HEK293T (cell line): ENCODE results near the gene C3.
"Not testable (repeated sequence)": the region's sequence is repeated elsewhere in the genome, so short reads cannot be mapped to it uniquely, and the experiment has no call there.

Source experiments
- CTCF ChIA-PET: fragments of 350-600 bp; formaldehyde crosslinking; extraction: SDS; loops from one replicate; lab custom pipeline; 2021; ENCODE audit warnings: antibody characterized with exemption, inconsistent platforms; lab: Yijun Ruan, JAX
- POLR2A ChIA-PET: fragments of 350-600 bp; formaldehyde crosslinking; extraction: SDS; loops from one replicate; lab custom pipeline; 2020; ENCODE audit warnings: antibody characterized with exemption, inconsistent platforms; lab: Yijun Ruan, JAX
- DNase-seq: peaks from one replicate; pipeline ENCODE4 v3.0.0; 2012; ENCODE audit warnings: mixed read lengths; ENCODE audit errors: extremely low spot score
- ARNT ChIP-seq: fragments of 450-650 bp; IDR thresholded peaks from 2 replicates; pipeline ENCODE4 v1.6.1; 2017; ENCODE audit warnings: mild to moderate bottlenecking
- BHLHE40 ChIP-seq: fragments of 450-650 bp; IDR thresholded peaks from 2 replicates; pipeline ENCODE4 v1.6.1; 2016; ENCODE audit warnings: mild to moderate bottlenecking, moderate library complexity, borderline replicate concordance
- CTBP1 ChIP-seq: fragments of 450-650 bp; IDR thresholded peaks from 2 replicates; pipeline ENCODE4 v1.6.1; 2016; ENCODE audit warnings: borderline replicate concordance
- ELF4 ChIP-seq: fragments of 450-650 bp; IDR thresholded peaks from 2 replicates; pipeline ENCODE4 v1.6.1; 2017; ENCODE audit warnings: antibody characterized with exemption
- FOXA1 ChIP-seq: fragments of 450-650 bp; IDR thresholded peaks from 2 replicates; pipeline ENCODE4 v1.6.1; 2016; ENCODE audit warnings: mild to moderate bottlenecking
- FOXK2 ChIP-seq: fragments of 450-650 bp; IDR thresholded peaks from 2 replicates; pipeline ENCODE4 v1.6.1; 2016; ENCODE audit warnings: mild to moderate bottlenecking
- FOXM1 ChIP-seq: fragments of 450-650 bp; IDR thresholded peaks from 2 replicates; pipeline ENCODE4 v1.6.1; 2017; ENCODE audit warnings: mild to moderate bottlenecking, borderline replicate concordance
- HDGF ChIP-seq: fragments of 450-650 bp; IDR thresholded peaks from 2 replicates; pipeline ENCODE4 v1.6.1; 2017; ENCODE audit warnings: antibody characterized with exemption, borderline replicate concordance
- L3MBTL2 ChIP-seq: fragments of 450-650 bp; conservative IDR thresholded peaks from 2 replicates; pipeline ENCODE4 v1.6.1; 2016; ENCODE audit warnings: mild to moderate bottlenecking
- LEF1 ChIP-seq: fragments of 450-650 bp; IDR thresholded peaks from 2 replicates; pipeline ENCODE4 v1.6.1; 2017; ENCODE audit warnings: mild to moderate bottlenecking, borderline replicate concordance
- NFRKB ChIP-seq: fragments of 450-650 bp; IDR thresholded peaks from 2 replicates; pipeline ENCODE4 v1.6.1; 2016; ENCODE audit warnings: mild to moderate bottlenecking, moderate library complexity
- PKNOX1 ChIP-seq: fragments of 450-650 bp; IDR thresholded peaks from 2 replicates; pipeline ENCODE4 v1.6.1; 2016
- SP1 ChIP-seq: fragments of 450-650 bp; IDR thresholded peaks from 2 replicates; pipeline ENCODE4 v1.6.1; 2017
- SUZ12 ChIP-seq: fragments of 450-650 bp; IDR thresholded peaks from 2 replicates; pipeline ENCODE4 v1.6.1; 2016; ENCODE audit warnings: mild to moderate bottlenecking
- TARDBP ChIP-seq: fragments of 450-650 bp; IDR thresholded peaks from 2 replicates; pipeline ENCODE4 v1.6.1; 2016
- ZNF384 ChIP-seq: fragments of 450-650 bp; IDR thresholded peaks from 2 replicates; pipeline ENCODE4 v1.6.1; 2016

C3 gene

GRCh38 chr19:6672693-6673290 is 47.7 kb downstream of the C3 start:
- ChIA-PET POLR2A (no interaction called here), CTCF (no interaction called here)
- no peak for DNase-seq
- TF ChIP-seq HDGF = no peak
- TF ChIP-seq L3MBTL2 = no peak
- TF ChIP-seq ZNF384 = no peak
- TF ChIP-seq SP1 = no peak
- no peak for TF ChIP-seq LEF1
- TF ChIP-seq SUZ12 = no peak

- no peak for DNase-seq
- ChIA-PET POLR2A (no interaction called here), CTCF (no interaction called here)
- TF ChIP-seq HDGF = no peak
- no peak for TF ChIP-seq L3MBTL2
- TF ChIP-seq PKNOX1 = no peak
- TF ChIP-seq SP1 = no peak
- no peak for TF ChIP-seq LEF1
- TF ChIP-seq FOXA1 = no peak
Observed at GRCh38 chr19:6671960-6672359, 48.5 kb downstream of the C3 start.

- TF ChIP-seq LEF1 (no peak), SUZ12 (no peak), NFRKB (no peak), CTBP1 (no peak), SP1 (no peak), FOXK2 (no peak), BHLHE40 (no peak), ARNT (no peak), HDGF (no peak), ELF4 (no peak), PKNOX1 (no peak), FOXA1 (no peak), TARDBP (no peak), L3MBTL2 (no peak), ZNF384 (no peak), FOXM1 (no peak)
- ChIA-PET CTCF (no interaction called here), POLR2A (no interaction called here)
- DNase-seq = no peak
Observed at GRCh38 chr19:6668691-6669090, 51.8 kb downstream of the C3 start.

GRCh38 chr19:6667114-6667627 is 53.3 kb downstream of the C3 start:
- DNase-seq = no peak
- CTCF ChIA-PET = no interaction called here
- POLR2A ChIA-PET = no interaction called here
- no peak for TF ChIP-seq CTBP1
- no peak for TF ChIP-seq FOXA1
- TF ChIP-seq FOXK2 = no peak
- TF ChIP-seq NFRKB = no peak

- CTCF ChIA-PET = no interaction called here
- TF ChIP-seq HDGF = no peak
- no peak for TF ChIP-seq ARNT
- TF ChIP-seq FOXK2 = no peak
- no peak for TF ChIP-seq BHLHE40
- TF ChIP-seq TARDBP = no peak
- TF ChIP-seq CTBP1 = no peak
- TF ChIP-seq L3MBTL2 = no peak
- no peak for TF ChIP-seq SUZ12
- TF ChIP-seq FOXA1 = no peak
- DNase-seq = no peak
- POLR2A ChIA-PET = no interaction called here
Observed at GRCh38 chr19:6664916-6665315, 55.5 kb downstream of the C3 start.

GRCh38 chr19:6663236-6664201 is 56.9 kb downstream of the C3 start:
- CTCF ChIA-PET = no interaction called here

GRCh38 chr19:6662702-6663101 is 57.7 kb downstream of the C3 start:
- TF ChIP-seq NFRKB (no peak), ARNT (no peak), LEF1 (no peak), PKNOX1 (no peak), TARDBP (no peak), HDGF (no peak), ZNF384 (no peak), ELF4 (no peak), L3MBTL2 (no peak), FOXK2 (no peak), CTBP1 (no peak), BHLHE40 (no peak), FOXA1 (no peak), SP1 (no peak), FOXM1 (no peak)
- DNase-seq = no peak
- ChIA-PET CTCF (no interaction called here), POLR2A (no interaction called here)

More at GRCh38 chr19:6663236-6664201, 56.9 kb downstream of the C3 start:
- POLR2A ChIA-PET = no interaction called here
- DNase-seq = no peak
- no peak for TF ChIP-seq ARNT
- no peak for TF ChIP-seq BHLHE40

GRCh38 chr19:6661509-6662244 is 58.8 kb downstream of the C3 start:
- not testable (repeated sequence) for DNase-seq
- ChIA-PET CTCF (interaction anchor here (0.5 kb wide), 1 partner anchor 53 kb away, joined by 3 read pairs; no protein-coding TSS in a partner anchor), POLR2A (interaction anchor here (1.1 kb wide), 1 partner anchor 14 kb away, joined by 3 read pairs; no protein-coding TSS in a partner anchor)
